OCI-LY3 (cell line): ENCODE results near the gene DTNBP1.

Experiments
- H2AFZ ChIP-seq: fragments of 200-600, 300-600 bp; shearing (Covaris generic); 2 replicates; pipeline ENCODE4 v1.6.0; 2014; ENCODE audit warnings: antibody characterized with exemption, low read depth, low read length
- H3K27ac ChIP-seq: fragments of 200-600, 300-600 bp; sonication (generic); 2 replicates; pipeline ENCODE4 v1.5.1; 2014; ENCODE audit warnings: mild to moderate bottlenecking, low read length, moderate library complexity, mixed read lengths
- H3K27me3 ChIP-seq: fragments of 200-600, 300-600 bp; sonication (generic); 2 replicates; pipeline ENCODE4 v1.6.1; 2014; ENCODE audit warnings: low read depth, low read length, mixed read lengths
- H3K36me3 ChIP-seq: fragments of 200-600, 300-600 bp; sonication (generic); replicated peaks from 2 replicates; pipeline ENCODE3; 2014; ENCODE audit warnings: low read depth, low read length, mixed read lengths
- H3K4me1 ChIP-seq: fragments of 300-600, 200-600 bp; sonication (generic); 2 replicates; pipeline ENCODE4 v1.6.1; 2014; ENCODE audit warnings: low read length, mixed read lengths
- H3K4me2 ChIP-seq: fragments of 200-600, 300-600 bp; sonication (generic); 2 replicates; pipeline ENCODE4 v1.6.1; 2014; ENCODE audit warnings: low read length, mixed read lengths
- H3K4me3 ChIP-seq: fragments of 300-600, 200-600 bp; sonication (generic); 2 replicates; pipeline ENCODE4 v1.5.1; 2014; ENCODE audit warnings: antibody characterized with exemption, mild to moderate bottlenecking, low read length, moderate library complexity
- H3K79me2 ChIP-seq: fragments of 300-600, 200-600 bp; shearing (Covaris generic); 2 replicates; pipeline ENCODE4 v1.6.1; 2014; ENCODE audit warnings: mild to moderate bottlenecking, low read length, mixed read lengths
- H3K9ac ChIP-seq: fragments of 300-600, 200-600 bp; shearing (Covaris generic); 2 replicates; pipeline ENCODE4 v1.6.0; 2014; ENCODE audit warnings: mild to moderate bottlenecking, low read length, moderate library complexity
- H3K9me3 ChIP-seq: fragments of 200-600, 300-600 bp; shearing (Covaris generic); 2 replicates; pipeline ENCODE4 v1.6.1; 2014; ENCODE audit warnings: low read length, mixed read lengths; ENCODE audit not compliant: insufficient read depth
- H4K20me1 ChIP-seq: fragments of 200-600, 300-600 bp; sonication (generic); 2 replicates; pipeline ENCODE4 v1.6.1; 2016; ENCODE audit warnings: low read length, mixed read lengths; ENCODE audit not compliant: insufficient read depth
- CTCF ChIP-seq: fragments of 200-600, 300-600 bp; sonication (generic); IDR thresholded peaks from 2 replicates; pipeline ENCODE4 v1.5.1; 2014; ENCODE audit warnings: antibody characterized with exemption, low read length, low read depth
- EZH2phosphoT487 ChIP-seq: fragments of 200-600 bp; shearing (Covaris generic); IDR thresholded peaks from 2 replicates; pipeline ENCODE4 v1.6.1; 2018; ENCODE audit warnings: antibody characterized with exemption, mixed run types, low read depth

The DTNBP1 gene

GRCh38 chr6:15491986-15492269 lies 170.9 kb downstream of the DTNBP1 start:
- H3K27ac ChIP-seq = no peak overlapping the region
- H2AFZ ChIP-seq = no peak overlapping the region
- no peak overlapping the region for H3K4me3 ChIP-seq
- H3K9me3 ChIP-seq = no peaks in the 10 kb centered on the region
- H3K4me2 ChIP-seq = no peak overlapping the region
- no peaks in the 10 kb centered on the region for H3K79me2 ChIP-seq
- peaks cover 6% of the 10 kb centered on the region for H3K36me3 ChIP-seq
- peaks cover 6% of the 10 kb centered on the region; the same call in 1 of the 2 replicates for H3K4me1 ChIP-seq
- 0 out of 2 replicates have a peak, but pooled peaks cover 5% of the 10 kb centered on the region for H4K20me1 ChIP-seq
- TF ChIP-seq CTCF (no peak), EZH2phosphoT487 (no peak)
- no peaks in the 10 kb centered on the region for H3K27me3 ChIP-seq
- H3K9ac ChIP-seq = no peak overlapping the region

GRCh38 chr6:15491255-15491985 lies 171.4 kb downstream of the DTNBP1 start:
- H3K4me1 ChIP-seq = peaks cover 6% of the 10 kb centered on the region; the same call in 1 of the 2 replicates
- no peaks in the 10 kb centered on the region for H3K79me2 ChIP-seq
- H3K36me3 ChIP-seq = peaks cover 6% of the 10 kb centered on the region
- TF ChIP-seq EZH2phosphoT487 (no peak), CTCF (peak; percentile 88)
- H2AFZ ChIP-seq = no peak overlapping the region
- no peaks in the 10 kb centered on the region for H3K9me3 ChIP-seq
- H3K27me3 ChIP-seq = no peaks in the 10 kb centered on the region
- no peak overlapping the region for H3K4me3 ChIP-seq
- H4K20me1 ChIP-seq = 0 out of 2 replicates have a peak, but pooled peaks cover 5% of the 10 kb centered on the region
- no peak overlapping the region for H3K27ac ChIP-seq
- H3K4me2 ChIP-seq = no peak overlapping the region
- H3K9ac ChIP-seq = no peak overlapping the region

- Histone ChIP-seq H3K4me1 (peaks cover 6% of the 10 kb centered on the region; the same call in 1 of the 2 replicates), H3K4me2 (no peak overlapping the region), H3K79me2 (no peaks in the 10 kb centered on the region), H3K27ac (no peak overlapping the region), H3K27me3 (no peaks in the 10 kb centered on the region), H4K20me1 (0 out of 2 replicates have a peak, but pooled peaks cover 5% of the 10 kb centered on the region), H3K4me3 (no peak overlapping the region), H3K9ac (no peak overlapping the region), H3K9me3 (no peaks in the 10 kb centered on the region), H2AFZ (no peak overlapping the region), H3K36me3 (peaks cover 6% of the 10 kb centered on the region)
- no peak for TF ChIP-seq EZH2phosphoT487
- no peak for TF ChIP-seq CTCF
These were observed 172.4 kb downstream of the DTNBP1 start for GRCh38 chr6:15490242-15491100.
